Measurements from ENCODE around the gene CLDN4. TPM values are rescaled to one million over a fixed set of nuclear protein-coding genes. Genes with fewer than 3 reads are reported as not detected.

The CLDN4 gene
- total RNA-seq, 1 experiment from 2014 or later, result 0.28 TPM

GRCh38 chr7:73829921-73830680 is 695 bp upstream of the CLDN4 start:
- TF ChIP-seq CTCF (IDR thresholded peaks at IDR 0.05; ENCODE audit: unreplicated experiment), result no peak
- Mint-ChIP-seq H3K27ac (ENCODE audit: low read depth, unreplicated experiment) (peak overlapping the region; percentile 79), H3K4me1 (ENCODE audit: insufficient read depth, unreplicated experiment) (peaks cover 38% of the 10 kb centered on the region), H3K4me3 (ENCODE audit: unreplicated experiment) (no peak overlapping the region), H3K9me3 (ENCODE audit: unreplicated experiment) (no peaks in the 10 kb centered on the region), H3K27me3 (ENCODE audit: insufficient read depth, unreplicated experiment) (no peaks in the 10 kb centered on the region), H3K36me3 (ENCODE audit: insufficient read depth, unreplicated experiment) (no peaks in the 10 kb centered on the region)
- no peak for DNase-seq (ENCODE audit: unreplicated experiment)
- no TSS peak for BruUV-seq (replicated peaks)
- intact Hi-C loops (cut with micrococcal nuclease), result no loop called here
- CTCF ChIA-PET, result interaction anchor here (1.1 to 1.7 kb wide), 3 partner anchors 8 to 25 kb away, joined by 5 to 7 read pairs (median 7); no protein-coding TSS in a partner anchor
- POLR2A ChIA-PET, result interaction anchor here (0.6 kb wide), 1 partner anchor 15 kb away, joined by 3 read pairs; no protein-coding TSS in a partner anchor

- ChIA-PET POLR2A (no interaction called here), CTCF (no interaction called here)
- H3K27me3 Mint-ChIP-seq (ENCODE audit: insufficient read depth, unreplicated experiment), result no peaks in the 10 kb centered on the region
- no peaks in the 10 kb centered on the region for H3K36me3 Mint-ChIP-seq (ENCODE audit: insufficient read depth, unreplicated experiment)
- no peak for DNase-seq (ENCODE audit: unreplicated experiment)
- H3K9me3 Mint-ChIP-seq (ENCODE audit: unreplicated experiment), result no peaks in the 10 kb centered on the region
- TF ChIP-seq CTCF (IDR thresholded peaks at IDR 0.05; ENCODE audit: unreplicated experiment), result no peak
- H3K27ac Mint-ChIP-seq (ENCODE audit: low read depth, unreplicated experiment), result no peak overlapping the region
- H3K4me1 Mint-ChIP-seq (ENCODE audit: insufficient read depth, unreplicated experiment), result peaks cover 37% of the 10 kb centered on the region
- no peak overlapping the region for H3K4me3 Mint-ChIP-seq (ENCODE audit: unreplicated experiment)
- intact Hi-C loops (cut with micrococcal nuclease), result no loop called here
- BruUV-seq (replicated peaks), result no TSS peak
Observed at GRCh38 chr7:73831584-73831833, 713 bp downstream of the CLDN4 start.

- intact Hi-C loops (cut with micrococcal nuclease), result no loop called here
- H3K27ac Mint-ChIP-seq (ENCODE audit: low read depth, unreplicated experiment), result no peak overlapping the region
Observed at GRCh38 chr7:73831834-73832651, 1.2 kb downstream of the CLDN4 start.

More at GRCh38 chr7:73831834-73832651, 1.2 kb downstream of the CLDN4 start:
- no peaks in the 10 kb centered on the region for H3K36me3 Mint-ChIP-seq (ENCODE audit: insufficient read depth, unreplicated experiment)
- TF ChIP-seq CTCF (IDR thresholded peaks at IDR 0.05; ENCODE audit: unreplicated experiment), result no peak
- ChIA-PET POLR2A (interaction anchor here (0.9 to 2.3 kb wide), 3 partner anchors 10 to 19 kb away, joined by 3 to 8 read pairs (median 7); partner anchors contain the start of gene METTL27), CTCF (interaction anchor here (0.7 to 1.7 kb wide), 5 partner anchors 9 to 569 kb away, joined by 3 to 11 read pairs (median 4); no protein-coding TSS in a partner anchor)
- BruUV-seq (replicated peaks), result no TSS peak
- peaks cover 32% of the 10 kb centered on the region for H3K4me1 Mint-ChIP-seq (ENCODE audit: insufficient read depth, unreplicated experiment)
- no peaks in the 10 kb centered on the region for H3K27me3 Mint-ChIP-seq (ENCODE audit: insufficient read depth, unreplicated experiment)
- no peak for DNase-seq (ENCODE audit: unreplicated experiment)
- no peaks in the 10 kb centered on the region for H3K9me3 Mint-ChIP-seq (ENCODE audit: unreplicated experiment)
- H3K4me3 Mint-ChIP-seq (ENCODE audit: unreplicated experiment), result no peak overlapping the region
